ENCODE results near the gene EXOC3L1. TPM values are rescaled to one million over a fixed set of nuclear protein-coding genes. Genes with fewer than 3 reads are reported as not detected.

Gene EXOC3L1
- total RNA-seq, 4 donors from 2014 or later: 0.45 to 2.0 (median 1.9) TPM

- H3K36me3 ChIP-seq: peaks cover 36% of the 10 kb centered on the region
- no peak overlapping the region for H3K27ac ChIP-seq
- 68% methylated on average over 3 of the region's 4 CpGs for WGBS
- H3K9me3 ChIP-seq: no peaks in the 10 kb centered on the region
- no peaks in the 10 kb centered on the region for H3K27me3 ChIP-seq
- peaks cover 18% of the 10 kb centered on the region for H3K4me1 ChIP-seq
- no peak for DNase-seq (ENCODE audit: low spot score in 2 of 2)
- no peak overlapping the region for H3K4me3 ChIP-seq
- TF ChIP-seq POLR2A (IDR thresholded peaks at IDR 0.05) (no peak), CTCF (IDR thresholded peaks at IDR 0.05) (no peak), EP300 (IDR thresholded peaks at IDR 0.05) (no peak), POLR2AphosphoS5 (IDR thresholded peaks at IDR 0.05) (no peak)
These were observed 14.1 kb upstream of the EXOC3L1 start for GRCh38 chr16:67204076-67204475.

GRCh38 chr16:67202956-67203493 is 13.1 kb upstream of the EXOC3L1 start:
- H3K27ac ChIP-seq: no peak overlapping the region
- DNase-seq (ENCODE audit: low spot score in 2 of 2): no peak
- H3K27me3 ChIP-seq: no peaks in the 10 kb centered on the region
- TF ChIP-seq POLR2AphosphoS5 (IDR thresholded peaks at IDR 0.05): no peak
- no peak for TF ChIP-seq CTCF (IDR thresholded peaks at IDR 0.05)
- no peak for TF ChIP-seq POLR2A (IDR thresholded peaks at IDR 0.05)
- TF ChIP-seq EP300 (IDR thresholded peaks at IDR 0.05): no peak
- H3K9me3 ChIP-seq: no peaks in the 10 kb centered on the region
- WGBS: 85% methylated on average over 16 of the region's 23 CpGs
- peaks cover 38% of the 10 kb centered on the region for H3K36me3 ChIP-seq
- H3K4me3 ChIP-seq: no peak overlapping the region
- peaks cover 29% of the 10 kb centered on the region for H3K4me1 ChIP-seq

GRCh38 chr16:67202426-67202825 is 12.5 kb upstream of the EXOC3L1 start:
- no peaks in the 10 kb centered on the region for H3K27me3 ChIP-seq
- peaks cover 42% of the 10 kb centered on the region for H3K36me3 ChIP-seq
- peaks cover 29% of the 10 kb centered on the region for H3K4me1 ChIP-seq
- 60% methylated on average over 1 of the region's 12 CpGs for WGBS
- H3K27ac ChIP-seq: no peak overlapping the region
- DNase-seq (ENCODE audit: low spot score in 2 of 2): no peak
- H3K9me3 ChIP-seq: no peaks in the 10 kb centered on the region
- no peak for TF ChIP-seq CTCF (IDR thresholded peaks at IDR 0.05)
- TF ChIP-seq EP300 (IDR thresholded peaks at IDR 0.05): no peak
- no peak for TF ChIP-seq POLR2AphosphoS5 (IDR thresholded peaks at IDR 0.05)
- TF ChIP-seq POLR2A (IDR thresholded peaks at IDR 0.05): no peak
- no peak overlapping the region for H3K4me3 ChIP-seq

- 97% methylated on average over 14 of the region's 40 CpGs for WGBS
- DNase-seq (ENCODE audit: low spot score in 2 of 2): no peak
- H3K4me1 ChIP-seq: peaks cover 32% of the 10 kb centered on the region
- H3K27ac ChIP-seq: no peak overlapping the region
- H3K27me3 ChIP-seq: no peaks in the 10 kb centered on the region
- peaks cover 46% of the 10 kb centered on the region for H3K36me3 ChIP-seq
- no peak overlapping the region for H3K4me3 ChIP-seq
- H3K9me3 ChIP-seq: no peaks in the 10 kb centered on the region
- TF ChIP-seq CTCF (IDR thresholded peaks at IDR 0.05): no peak
- TF ChIP-seq POLR2A (IDR thresholded peaks at IDR 0.05): no peak
- TF ChIP-seq POLR2AphosphoS5 (IDR thresholded peaks at IDR 0.05): no peak
- TF ChIP-seq EP300 (IDR thresholded peaks at IDR 0.05): no peak
These were observed 11.7 kb upstream of the EXOC3L1 start for GRCh38 chr16:67201411-67202345.

- Histone ChIP-seq H3K27me3 (no peaks in the 10 kb centered on the region), H3K4me3 (no peak overlapping the region), H3K27ac (no peak overlapping the region), H3K36me3 (peaks cover 58% of the 10 kb centered on the region), H3K4me1 (peaks cover 32% of the 10 kb centered on the region), H3K9me3 (no peaks in the 10 kb centered on the region)
- WGBS: 93% methylated on average over 6 of the region's 8 CpGs
- no peak for TF ChIP-seq POLR2A (IDR thresholded peaks at IDR 0.05)
- TF ChIP-seq EP300 (IDR thresholded peaks at IDR 0.05): no peak
- no peak for TF ChIP-seq CTCF (IDR thresholded peaks at IDR 0.05)
- TF ChIP-seq POLR2AphosphoS5 (IDR thresholded peaks at IDR 0.05): no peak
- DNase-seq (ENCODE audit: low spot score in 2 of 2): no peak
These were observed 10.6 kb upstream of the EXOC3L1 start for GRCh38 chr16:67200491-67200890.
